GM20000 (cell line): ENCODE measurements around the gene DPF3.

ENCODE experiments used
- DNase-seq: peaks from one replicate; pipeline ENCODE4 v3.0.0; 2012; ENCODE audit warnings: low spot score
- TF ChIP-seq, protein P1 (sequence below): IDR thresholded peaks from 2 replicates; pipeline ENCODE4 v1.5.1; 2012; ENCODE audit warnings: mild to moderate bottlenecking, control low read depth; ENCODE audit errors: extremely low read depth, missing control alignments

Gene DPF3

GRCh38 chr14:72704502-72704901 is 189.4 kb downstream of the DPF3 start:
- TF ChIP-seq, protein P1, sequence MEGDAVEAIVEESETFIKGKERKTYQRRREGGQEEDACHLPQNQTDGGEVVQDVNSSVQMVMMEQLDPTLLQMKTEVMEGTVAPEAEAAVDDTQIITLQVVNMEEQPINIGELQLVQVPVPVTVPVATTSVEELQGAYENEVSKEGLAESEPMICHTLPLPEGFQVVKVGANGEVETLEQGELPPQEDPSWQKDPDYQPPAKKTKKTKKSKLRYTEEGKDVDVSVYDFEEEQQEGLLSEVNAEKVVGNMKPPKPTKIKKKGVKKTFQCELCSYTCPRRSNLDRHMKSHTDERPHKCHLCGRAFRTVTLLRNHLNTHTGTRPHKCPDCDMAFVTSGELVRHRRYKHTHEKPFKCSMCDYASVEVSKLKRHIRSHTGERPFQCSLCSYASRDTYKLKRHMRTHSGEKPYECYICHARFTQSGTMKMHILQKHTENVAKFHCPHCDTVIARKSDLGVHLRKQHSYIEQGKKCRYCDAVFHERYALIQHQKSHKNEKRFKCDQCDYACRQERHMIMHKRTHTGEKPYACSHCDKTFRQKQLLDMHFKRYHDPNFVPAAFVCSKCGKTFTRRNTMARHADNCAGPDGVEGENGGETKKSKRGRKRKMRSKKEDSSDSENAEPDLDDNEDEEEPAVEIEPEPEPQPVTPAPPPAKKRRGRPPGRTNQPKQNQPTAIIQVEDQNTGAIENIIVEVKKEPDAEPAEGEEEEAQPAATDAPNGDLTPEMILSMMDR = no peak
- DNase-seq = no peak

- DNase-seq = no peak
- TF ChIP-seq, protein P1 = no peak
Observed at GRCh38 chr14:72701605-72702004, 192.3 kb downstream of the DPF3 start.

DNA sequence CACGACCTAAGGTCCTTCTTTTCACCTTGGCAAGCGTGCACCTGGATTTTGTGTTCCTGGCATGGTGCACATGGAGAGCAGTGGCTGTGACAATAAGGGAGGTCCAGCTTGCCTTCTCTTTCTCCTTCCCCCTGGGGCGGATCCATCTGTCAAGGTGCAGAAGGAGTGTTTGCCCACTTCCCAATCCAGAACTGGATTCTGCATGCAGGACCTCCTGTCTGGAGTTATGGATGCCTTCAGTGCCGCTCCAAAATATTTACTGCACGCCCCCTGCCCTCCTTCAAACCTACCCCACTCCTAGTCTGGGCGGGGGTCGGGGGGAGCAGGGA is 192.7 kb downstream of the DPF3 start:
- DNase-seq = no peak
- TF ChIP-seq, protein P1 = no peak

- TF ChIP-seq, protein P1 = no peak
Observed at GRCh38 chr14:72700338-72701236, 193.3 kb downstream of the DPF3 start.

DNA sequence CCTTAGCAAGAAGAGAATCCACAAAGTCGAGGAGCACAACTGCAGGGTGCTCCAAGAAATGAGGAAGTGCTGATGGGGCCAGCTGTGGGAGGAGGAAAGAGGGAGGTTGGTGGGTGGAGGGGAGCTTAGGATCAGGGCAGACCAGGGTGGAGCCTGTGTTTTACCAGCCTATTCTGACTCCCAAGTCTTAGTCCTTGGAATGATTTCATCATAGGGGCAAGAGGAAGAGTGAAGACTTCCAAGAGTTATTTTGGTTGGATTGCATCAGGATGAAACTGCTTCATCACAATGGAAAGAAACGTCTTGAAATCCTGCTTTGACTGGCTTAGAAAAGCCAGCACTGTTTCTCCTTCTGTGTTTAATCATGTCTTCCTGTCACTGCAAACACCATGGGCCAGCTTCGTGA is 194.0 kb downstream of the DPF3 start:
- no peak for DNase-seq
- TF ChIP-seq, protein P1 = no peak

More at GRCh38 chr14:72700338-72701236, 193.3 kb downstream of the DPF3 start:
- DNase-seq = no peak

DNA sequence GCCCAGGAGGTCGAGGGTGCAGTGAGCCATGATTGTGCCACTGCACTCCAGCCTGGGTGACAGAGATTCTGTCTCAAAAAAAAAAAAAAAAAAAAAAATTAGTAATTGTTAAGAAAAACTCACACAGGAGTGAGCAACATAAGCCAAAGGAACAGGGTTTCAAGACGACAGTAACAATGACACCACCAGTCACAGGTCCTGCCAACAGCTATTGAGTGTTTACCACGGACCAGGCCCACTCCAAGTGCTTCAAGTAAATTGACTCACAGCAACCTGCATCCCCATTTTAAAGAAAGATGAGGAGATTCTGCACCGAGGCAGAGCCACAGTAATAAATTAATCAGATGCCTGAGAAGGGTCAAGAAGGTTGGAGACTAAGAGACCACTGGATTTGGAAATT is 194.5 kb downstream of the DPF3 start:
- TF ChIP-seq, protein P1 = no peak
- no peak for DNase-seq

GRCh38 chr14:72692696-72693095 is 201.2 kb downstream of the DPF3 start:
- no peak for DNase-seq
- TF ChIP-seq, protein P1 = no peak
